GM12801 (cell line): ENCODE results near the gene TSEN2.

Source experiments
- CTCF ChIP-seq: IDR thresholded peaks from one replicate; pipeline ENCODE4 v1.5.1; 2011; ENCODE audit warnings: control low read depth; ENCODE audit not compliant: insufficient read length; ENCODE audit errors: extremely low read depth

The TSEN2 gene

GRCh38 chr3:12532182-12532581, 47.9 kb downstream of the TSEN2 start:
- no peak for TF ChIP-seq CTCF

GRCh38 chr3:12536423-12536822, 52.1 kb downstream of the TSEN2 start:
- TF ChIP-seq CTCF, result no peak

GRCh38 chr3:12541625-12542024, 57.3 kb downstream of the TSEN2 start:
- no peak for TF ChIP-seq CTCF

- TF ChIP-seq CTCF, result no peak
Measured at GRCh38 chr3:12544652-12545472, 60.6 kb downstream of the TSEN2 start.

- TF ChIP-seq CTCF, result no peak
Measured at GRCh38 chr3:12545473-12545791, 61.2 kb downstream of the TSEN2 start, which contains the start of gene MKRN2OS. Gene MKRN2OS (minus strand): TSS chr3:12545499. CDS start chr3:12545464, 35 bp downstream.

- TF ChIP-seq CTCF, result no peak
Measured at GRCh38 chr3:12549971-12550760, 65.9 kb downstream of the TSEN2 start.

- TF ChIP-seq CTCF, result no peak
Measured at GRCh38 chr3:12553921-12554391, 69.7 kb downstream of the TSEN2 start.
